Measurements from ENCODE around the gene GCN1. TPM values are rescaled to one million over a fixed set of nuclear protein-coding genes. Genes with fewer than 3 reads are reported as not detected.

Gene GCN1
- total and polyA plus RNA-seq, 2 donors (not counting 3 experiments of a cell fraction or from before 2014, with no cell fraction given): 30.1 to 101 TPM

- peak; percentile 71 for FAIRE-seq
- BruUV-seq (replicated peaks): no TSS peak
- CTCF ChIA-PET: interaction anchor here (1.2 to 33.5 kb wide), 3 partner anchors 8 to 15 kb away, joined by 6 to 1402 read pairs (median 906); partner anchors contain the start of gene PXN
- no peak for DNase-seq (ENCODE audit: low read depth, low spot score)
- peaks cover 84% of the 10 kb centered on the region for H3K79me2 ChIP-seq (ENCODE audit: control insufficient read depth, insufficient read depth, low read length)
- no peak overlapping the region for H3K4me3 ChIP-seq (replicated peaks in 1 of 3; ENCODE audit: insufficient read depth in 1 of 3, low read depth in 1 of 3, low read length in 3 of 3)
- POLR2A ChIA-PET: interaction anchor here (0.7 to 5.9 kb wide), 9 partner anchors 8 to 49 kb away, joined by 3 to 52 read pairs (median 16); partner anchors contain the start of genes PXN, RNU4-1, RNU4-2 and RPLP0
- peaks cover 82% of the 10 kb centered on the region for H3K4me1 ChIP-seq (ENCODE audit: control insufficient read depth, extremely low read depth, insufficient read depth, low read length)
- no peaks in the 10 kb centered on the region for H3K9me3 ChIP-seq (replicated peaks; ENCODE audit: control insufficient read depth, insufficient read depth, low read length)
- dilution Hi-C loops (cut with MboI; ENCODE audit: extremely low pct_ligation_motif_present, low sequenced_read_pairs) (no loop called here), intact Hi-C loops (cut with micrococcal nuclease) (loop anchor here (1.0 kb wide), 2 partner anchors 12 to 14 kb away; no protein-coding TSS in a partner anchor)
- peak overlapping the region; percentile 83 for H3K27ac ChIP-seq (ENCODE audit: insufficient read depth, low read depth, low read length)
- TF ChIP-seq FOS (IDR thresholded peaks at IDR 0.05; ENCODE audit: borderline replicate concordance, insufficient read depth, low read length) (no peak), JUN (IDR thresholded peaks at IDR 0.05; ENCODE audit: borderline replicate concordance, insufficient read depth, insufficient read length, low read depth) (no peak), MAX (IDR thresholded peaks at IDR 0.05; ENCODE audit: insufficient read depth, insufficient read length) (no peak), GATA2 (IDR thresholded peaks at IDR 0.05; ENCODE audit: insufficient read depth, insufficient read length, low read depth, low read length) (no peak), MYC (IDR thresholded peaks at IDR 0.05; ENCODE audit: low read depth, low read length) (no peak), POLR2A (IDR thresholded peaks at IDR 0.05; ENCODE audit: low read depth, low read length) (no peak), EZH2 (IDR thresholded peaks at IDR 0.05; ENCODE audit: borderline replicate concordance, low read depth, low read length, severe bottlenecking) (no peak), POLR2AphosphoS5 (IDR thresholded peaks at IDR 0.05; ENCODE audit: insufficient read depth, low read depth, low read length) (no peak), CTCF (IDR thresholded peaks at IDR 0.05; ENCODE audit: extremely low read depth in 1 of 2, insufficient read depth in 1 of 2, low read depth in 1 of 2, low read length in 2 of 2) (no peak)
- H4K20me1 ChIP-seq (replicated peaks; ENCODE audit: control insufficient read depth, extremely low read depth, insufficient read depth, low read length): no peaks in the 10 kb centered on the region
- no peaks in the 10 kb centered on the region for H3K9me1 ChIP-seq (replicated peaks; ENCODE audit: control insufficient read depth, extremely low read depth, insufficient read depth, low read length)
- H3K36me3 ChIP-seq (ENCODE audit: control insufficient read depth in 2 of 2, extremely low read depth in 1 of 2, insufficient read depth in 2 of 2, low read length in 2 of 2): no peaks in the 10 kb centered on the region
- no peak overlapping the region for H2AFZ ChIP-seq (ENCODE audit: low read depth, low read length)
- H3K9ac ChIP-seq (replicated peaks; ENCODE audit: extremely low read depth, insufficient read depth, low read length): peak overlapping the region; percentile 0
- H3K27me3 ChIP-seq (ENCODE audit: control insufficient read depth in 2 of 2, insufficient read depth in 2 of 2, low read length in 2 of 2): no peaks in the 10 kb centered on the region
- H3K4me2 ChIP-seq (ENCODE audit: insufficient read depth, low read length): peak overlapping the region; percentile 28
These were observed 48.6 kb upstream of the GCN1 start for GRCh38 chr12:120242971-120243699.

Data from endothelial cell of umbilical vein (primary cell).